GM13977 (cell line): Measurements from ENCODE around the gene TCF12.

Source experiments
- DNase-seq: peaks from one replicate; pipeline ENCODE4 v3.0.0; 2012; ENCODE audit warnings: low spot score
- in situ Hi-C: fragments of 300-500 bp; cut with MboI; formaldehyde crosslinking; loops from one replicate; pipeline ENCODE4 v1.12.0; 2022; ENCODE audit warnings: low sequenced_read_pairs, low pct_unique_long_range_greater_than_20kb, mixed read lengths, inconsistent platforms; ENCODE audit not compliant: unreplicated experiment
- TF ChIP-seq, protein P1 (sequence below): IDR thresholded peaks from 2 replicates; pipeline ENCODE4 v1.5.1; 2012; ENCODE audit warnings: mild to moderate bottlenecking, control low read depth; ENCODE audit not compliant: insufficient read depth; ENCODE audit errors: extremely low read depth, missing control alignments

The TCF12 gene

DNA sequence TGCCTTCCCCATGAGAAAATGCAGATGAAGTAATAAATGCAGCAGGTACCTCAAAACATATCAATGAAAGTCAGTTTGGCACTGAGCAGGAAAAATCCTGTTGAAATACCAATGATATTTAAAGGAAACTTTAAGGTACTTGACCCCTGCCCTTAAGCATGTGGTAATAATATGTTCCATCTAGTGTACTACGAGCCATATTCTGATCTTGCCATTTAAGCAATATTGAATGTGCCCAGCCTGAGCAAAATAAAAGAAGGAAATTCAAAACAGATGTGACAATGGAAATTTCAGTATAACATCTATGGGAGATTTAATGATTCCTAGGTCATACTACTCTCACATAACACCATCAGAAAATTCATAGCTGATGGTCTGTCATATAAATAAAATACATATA, 266.1 kb downstream of the TCF12 start:
- DNase-seq, result no peak
- TF ChIP-seq, protein P1, sequence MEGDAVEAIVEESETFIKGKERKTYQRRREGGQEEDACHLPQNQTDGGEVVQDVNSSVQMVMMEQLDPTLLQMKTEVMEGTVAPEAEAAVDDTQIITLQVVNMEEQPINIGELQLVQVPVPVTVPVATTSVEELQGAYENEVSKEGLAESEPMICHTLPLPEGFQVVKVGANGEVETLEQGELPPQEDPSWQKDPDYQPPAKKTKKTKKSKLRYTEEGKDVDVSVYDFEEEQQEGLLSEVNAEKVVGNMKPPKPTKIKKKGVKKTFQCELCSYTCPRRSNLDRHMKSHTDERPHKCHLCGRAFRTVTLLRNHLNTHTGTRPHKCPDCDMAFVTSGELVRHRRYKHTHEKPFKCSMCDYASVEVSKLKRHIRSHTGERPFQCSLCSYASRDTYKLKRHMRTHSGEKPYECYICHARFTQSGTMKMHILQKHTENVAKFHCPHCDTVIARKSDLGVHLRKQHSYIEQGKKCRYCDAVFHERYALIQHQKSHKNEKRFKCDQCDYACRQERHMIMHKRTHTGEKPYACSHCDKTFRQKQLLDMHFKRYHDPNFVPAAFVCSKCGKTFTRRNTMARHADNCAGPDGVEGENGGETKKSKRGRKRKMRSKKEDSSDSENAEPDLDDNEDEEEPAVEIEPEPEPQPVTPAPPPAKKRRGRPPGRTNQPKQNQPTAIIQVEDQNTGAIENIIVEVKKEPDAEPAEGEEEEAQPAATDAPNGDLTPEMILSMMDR, result no peak
- in situ Hi-C loops, result no loop called here

GRCh38 chr15:57185507-57186074, 267.1 kb downstream of the TCF12 start:
- in situ Hi-C loops, result no loop called here
- no peak for DNase-seq
- TF ChIP-seq, protein P1, result no peak

DNA sequence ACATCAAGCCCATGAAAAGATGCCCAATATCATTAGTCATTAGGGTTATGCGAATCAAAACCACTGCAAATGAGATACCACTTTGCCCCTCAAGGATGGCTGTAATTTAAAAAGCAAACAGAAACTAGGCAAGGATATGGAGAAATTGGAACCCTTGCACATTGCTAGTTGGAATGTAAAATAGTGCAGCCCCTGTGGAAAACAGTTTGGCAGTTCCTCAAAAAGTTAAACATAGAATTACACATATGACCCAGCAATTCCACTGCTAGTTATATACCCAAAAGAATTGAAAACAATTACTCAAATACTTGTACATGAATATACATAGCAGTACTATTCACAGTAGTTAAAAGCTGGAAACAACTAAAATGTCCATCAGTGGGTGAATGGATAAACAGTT, 271.0 kb downstream of the TCF12 start:
- TF ChIP-seq, protein P1, result no peak
- DNase-seq, result no peak
- in situ Hi-C loops, result no loop called here

- in situ Hi-C loops, result no loop called here
- no peak for DNase-seq
- TF ChIP-seq, protein P1, result no peak
These were observed 271.8 kb downstream of the TCF12 start for GRCh38 chr15:57190208-57190607.

GRCh38 chr15:57193161-57193560, 274.7 kb downstream of the TCF12 start:
- TF ChIP-seq, protein P1, result no peak
- no peak for DNase-seq
- in situ Hi-C loops, result no loop called here

DNA sequence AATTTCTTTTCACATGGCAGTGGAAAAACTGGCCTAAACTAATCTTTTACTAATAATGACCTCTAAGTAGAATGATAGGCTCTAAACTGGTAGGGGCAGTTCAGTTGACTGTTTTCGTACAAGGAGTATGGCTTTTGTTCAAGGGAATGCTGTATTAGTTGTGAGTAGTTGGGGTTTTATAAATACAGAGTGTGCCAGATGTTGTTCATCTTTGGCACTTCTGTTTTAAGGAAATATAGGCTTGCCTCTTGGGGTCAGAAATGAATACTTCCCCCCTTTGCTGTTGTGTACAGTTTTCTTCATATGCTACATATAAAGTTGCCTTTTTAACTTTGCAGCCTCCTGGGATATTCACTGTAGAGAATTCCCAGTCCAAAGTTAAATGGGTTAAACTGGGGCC, 276.9 kb downstream of the TCF12 start:
- TF ChIP-seq, protein P1, result no peak
- DNase-seq, result no peak
- in situ Hi-C loops, result no loop called here

DNA sequence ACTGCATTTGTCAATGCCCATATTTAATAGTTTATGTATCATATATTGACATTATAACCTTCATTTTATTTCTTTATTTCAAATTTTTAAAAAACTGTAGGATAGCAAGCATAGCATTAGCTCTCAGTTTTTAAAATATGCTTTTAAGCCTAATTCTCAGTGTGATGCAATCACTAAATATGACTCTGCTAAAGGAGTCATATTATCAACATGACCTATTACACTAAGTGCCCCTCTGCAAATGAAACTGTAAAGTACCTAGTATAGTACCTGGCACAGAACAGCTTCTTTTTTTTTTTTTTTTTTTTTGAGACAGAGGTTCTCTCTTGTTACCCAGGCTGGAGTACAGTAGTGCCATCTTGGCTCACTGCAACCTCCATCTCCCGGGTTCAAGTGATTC, 278.4 kb downstream of the TCF12 start:
- TF ChIP-seq, protein P1, result no peak
- no peak for DNase-seq
- in situ Hi-C loops, result no loop called here
